HG03520 (cell line): Measurements from ENCODE around the gene RAB4A.
A peak's percentile ranks its signal among the peaks of the same experiment; 100 is the strongest.

Experiments
- ATAC-seq: cut with Tn5 transposase; IDR thresholded peaks from one replicate; pipeline ENCODE4 v1.9.1; 2021; ENCODE audit warnings: mild to moderate bottlenecking, moderate library complexity; ENCODE audit not compliant: unreplicated experiment

The RAB4A gene

DNA sequence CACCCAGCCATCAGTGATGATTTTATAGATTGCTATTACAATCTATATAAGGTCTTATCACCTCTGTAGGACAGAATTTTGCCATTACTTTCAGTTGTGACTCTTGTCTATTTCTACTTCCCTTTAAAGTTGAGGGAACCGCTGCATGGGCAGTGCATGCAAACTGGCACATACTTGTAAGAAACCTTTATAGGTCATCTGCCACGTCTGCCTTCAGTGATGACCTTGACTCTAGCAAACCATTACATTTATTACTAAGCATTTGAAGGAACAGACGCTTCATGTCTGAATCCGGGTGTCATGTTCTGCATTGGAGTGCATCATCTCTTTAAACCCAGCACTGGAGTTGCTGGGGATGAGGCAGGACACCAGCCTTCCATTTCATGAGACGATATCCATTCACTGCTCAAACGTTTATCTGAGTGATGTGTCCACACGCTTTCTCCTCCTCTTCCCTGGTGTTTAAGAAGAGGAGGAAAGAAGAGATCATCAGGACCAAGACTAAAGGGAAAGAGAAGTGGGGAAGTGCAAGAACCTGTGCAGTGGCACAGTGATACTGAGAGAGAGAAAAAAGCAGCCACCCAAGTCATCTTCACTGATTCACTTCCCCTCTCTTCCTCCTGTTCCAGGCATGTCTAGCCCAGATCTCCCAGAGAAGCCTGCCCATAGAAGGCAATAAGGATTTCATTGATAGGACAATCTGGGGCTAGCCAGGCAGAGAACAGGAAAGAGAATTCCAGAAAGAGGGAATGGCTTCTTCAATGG lies 57.9 kb downstream of the RAB4A start:
- ATAC-seq = no peak

DNA sequence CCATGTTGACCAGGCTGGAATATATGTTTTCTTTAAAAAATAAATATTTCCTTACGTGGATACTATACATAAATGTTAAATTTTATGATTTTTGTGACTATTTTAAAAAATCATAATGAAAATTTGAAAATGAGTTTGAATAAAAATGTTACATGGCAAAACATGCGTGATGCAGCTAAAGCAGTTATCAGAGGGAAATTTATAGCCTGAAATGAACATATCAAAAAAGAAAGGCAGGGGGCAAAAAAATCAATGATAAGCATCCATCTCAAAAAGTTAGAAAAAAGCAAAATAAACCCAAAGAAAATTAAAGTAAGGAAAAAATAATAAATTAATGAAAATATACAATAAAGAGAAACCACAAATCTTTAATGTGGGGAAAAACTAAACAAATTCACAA lies 63.4 kb downstream of the RAB4A start:
- ATAC-seq = no peak

DNA sequence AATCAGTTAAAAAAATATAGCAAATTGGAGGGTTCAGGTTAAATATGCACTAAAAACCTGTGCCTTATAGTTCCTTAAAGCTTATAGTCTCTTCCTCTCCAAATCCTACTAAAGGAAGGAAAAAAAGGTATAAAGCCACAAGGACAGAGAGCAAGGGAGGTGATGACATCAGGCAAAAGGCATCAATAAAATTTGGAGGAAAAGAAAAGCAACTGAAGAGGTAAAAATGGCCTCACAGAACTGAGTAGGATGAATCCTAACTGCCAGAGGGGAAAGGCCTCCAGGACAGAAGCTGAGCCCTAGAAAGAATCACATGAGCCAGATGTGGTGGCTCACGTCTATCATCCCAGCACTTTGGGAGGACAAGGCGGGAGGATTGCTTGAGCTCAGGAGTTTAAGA lies 63.8 kb downstream of the RAB4A start:
- ATAC-seq = no peak

DNA sequence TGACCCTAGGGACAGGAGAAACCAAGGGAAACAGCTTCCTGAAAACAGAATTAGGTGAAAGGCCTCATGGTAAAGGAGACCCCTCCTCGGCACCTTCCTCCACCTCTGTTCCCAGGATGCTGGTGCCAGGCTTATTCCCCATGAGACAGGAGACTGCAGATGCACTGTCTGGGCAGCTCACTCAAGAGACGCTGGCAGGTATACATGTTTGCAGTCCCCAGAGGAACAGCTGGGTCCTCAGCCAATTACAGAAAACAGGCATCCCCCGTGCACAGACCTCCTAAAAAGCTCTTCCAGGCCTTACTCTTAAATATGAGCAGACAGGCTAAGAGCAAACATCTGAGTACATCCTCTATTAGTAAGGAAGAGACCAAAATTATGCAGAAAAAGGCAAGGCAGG lies 65.4 kb downstream of the RAB4A start:
- no peak for ATAC-seq

DNA sequence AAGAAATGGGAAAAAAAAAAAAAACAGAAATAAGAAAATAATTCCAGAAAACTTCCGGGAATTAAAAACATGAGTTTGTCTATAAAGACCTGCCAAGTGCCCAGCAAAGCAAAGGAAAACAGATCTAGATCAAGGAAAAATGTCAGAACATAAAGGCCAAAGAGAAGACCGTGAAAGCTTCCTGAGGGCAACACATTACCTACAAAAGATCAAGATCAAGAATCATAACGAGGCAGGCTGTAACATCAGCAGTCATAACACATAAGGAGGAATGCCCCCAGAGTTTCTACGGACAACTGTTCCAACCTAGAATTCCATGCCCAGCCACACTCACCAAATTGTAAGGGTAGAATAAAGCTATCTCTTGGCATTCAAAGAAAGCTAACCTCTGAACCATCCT lies 68.2 kb downstream of the RAB4A start:
- ATAC-seq = no peak

DNA sequence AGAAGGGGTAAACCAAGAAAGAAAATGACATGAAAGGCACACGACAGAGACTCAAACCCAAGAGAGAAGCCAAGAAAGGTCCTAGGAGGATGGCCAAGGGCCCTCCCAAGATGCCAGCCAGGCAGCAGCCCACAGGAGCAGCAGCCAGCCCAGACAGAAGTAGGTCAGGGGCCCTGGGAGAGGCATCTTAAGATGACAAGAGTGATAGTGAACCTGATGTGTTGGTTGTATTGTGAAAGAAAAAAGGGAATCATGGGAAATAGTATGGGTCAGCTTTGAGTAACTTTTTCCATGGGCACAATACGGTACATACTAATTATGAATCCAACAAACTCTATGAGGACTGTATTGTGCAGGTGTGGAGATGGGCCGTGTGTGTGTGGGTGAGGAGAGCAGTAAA lies 68.6 kb downstream of the RAB4A start:
- ATAC-seq = no peak

DNA sequence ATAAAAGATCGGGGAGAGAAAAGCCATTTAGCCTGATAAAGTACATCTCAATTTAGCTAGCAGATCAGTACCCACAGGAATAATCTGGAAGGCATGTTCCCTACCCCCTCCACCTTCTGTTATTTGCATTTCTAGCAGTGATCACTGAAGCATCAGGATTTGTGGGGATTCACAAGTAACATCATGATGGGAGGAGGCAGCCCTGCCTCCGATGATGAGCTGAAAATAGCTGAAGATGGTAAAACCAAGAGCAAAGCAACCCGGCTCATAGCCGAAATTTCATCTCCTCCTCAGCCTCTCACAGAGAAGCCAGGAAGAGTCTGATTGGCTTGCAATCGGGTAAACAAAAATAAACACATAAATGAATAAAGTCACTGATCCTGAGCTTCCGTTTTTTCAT lies 69.6 kb downstream of the RAB4A start:
- no peak for ATAC-seq

DNA sequence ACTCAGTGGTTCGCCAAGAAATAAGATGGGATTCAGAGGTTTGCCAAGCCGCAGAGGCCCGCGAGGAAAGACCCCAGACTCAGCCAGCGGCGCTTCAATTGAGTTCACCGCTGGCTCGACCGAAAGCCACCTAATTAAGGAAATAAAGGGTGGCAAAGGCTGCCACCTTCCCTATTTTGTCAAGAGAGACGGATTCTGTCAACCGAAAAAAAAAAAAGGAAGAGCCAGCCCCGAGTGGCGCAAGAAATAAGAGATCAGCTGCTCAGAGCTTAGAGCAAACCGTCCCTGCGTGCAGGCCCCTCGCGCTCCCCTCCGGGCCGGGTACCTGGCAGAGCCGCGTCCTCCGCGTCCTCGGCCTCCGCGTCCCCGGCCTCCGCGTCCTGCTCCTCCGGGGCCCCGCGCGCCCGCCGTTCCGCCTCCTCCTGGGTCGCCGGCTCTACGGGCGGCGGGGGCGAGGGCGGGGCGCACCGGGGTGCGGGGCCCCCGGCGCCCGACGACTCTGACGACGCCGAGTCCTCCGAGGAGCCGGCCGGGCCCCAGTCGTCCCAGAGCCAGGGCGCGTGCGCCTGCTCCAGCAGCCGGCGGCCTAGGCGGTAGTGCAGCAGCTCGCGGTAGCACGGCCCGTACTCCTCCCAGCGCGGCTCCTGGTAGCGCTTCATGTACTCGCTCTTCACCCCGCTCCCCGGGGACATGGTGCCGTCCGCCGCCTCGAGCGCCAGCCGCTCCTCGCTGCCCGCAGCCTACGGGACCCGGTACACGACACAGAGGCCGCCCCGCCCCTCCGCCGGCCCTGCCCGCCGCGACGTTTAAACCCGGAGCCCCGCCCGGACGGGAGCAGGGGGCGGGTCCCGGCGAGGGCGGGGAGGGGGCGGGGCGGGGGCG lies 71.1 kb downstream of the RAB4A start:
- ATAC-seq = peak; percentile 63

DNA sequence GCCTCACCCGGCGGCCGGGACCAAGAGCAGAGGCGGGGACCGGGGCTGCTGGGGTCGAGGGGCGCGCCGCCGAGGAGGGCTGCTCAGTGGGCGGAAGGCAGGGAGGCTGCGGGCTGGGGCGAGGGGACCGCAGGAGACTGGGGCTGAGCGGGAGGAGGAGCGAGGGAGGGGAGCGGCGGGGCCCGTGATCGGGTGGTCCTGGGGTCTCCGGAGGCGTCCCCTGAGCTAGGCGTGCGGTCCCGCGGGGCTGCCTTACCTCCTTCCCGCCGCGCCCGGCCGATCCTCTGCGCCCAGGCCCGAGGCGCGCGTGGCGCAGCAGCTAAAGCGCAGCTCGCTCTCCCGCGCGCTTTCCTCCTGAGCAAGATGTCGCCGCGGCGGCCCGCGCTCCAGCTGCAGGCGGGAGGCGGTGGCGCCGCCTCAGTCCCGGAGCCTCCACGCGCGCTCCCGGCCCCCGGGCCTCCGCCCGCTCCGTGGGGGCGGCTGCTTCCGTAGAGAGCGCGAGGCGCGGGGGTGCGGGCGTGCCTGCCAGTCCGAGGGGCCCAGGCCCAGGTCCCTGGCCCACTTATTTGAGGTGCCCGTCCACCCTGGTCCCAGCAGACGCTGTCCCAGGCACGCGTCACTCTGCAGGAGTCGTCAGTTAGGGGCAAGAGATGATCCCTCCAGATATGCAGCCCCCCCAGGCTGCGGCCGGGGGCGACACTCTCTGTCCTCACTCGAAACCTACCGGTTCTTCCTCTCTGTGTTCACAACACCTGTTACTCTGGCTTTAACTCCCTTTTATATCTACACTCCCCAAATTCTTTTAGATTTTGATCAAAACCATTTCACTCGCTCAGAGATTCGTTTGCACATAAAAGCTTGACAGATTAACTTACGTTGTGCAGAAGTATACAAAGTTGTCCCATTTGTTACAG lies 72.0 kb downstream of the RAB4A start, which contains the start of gene CCSAP:
CCSAP (minus strand) TSS at position 392 of the 914 bp plus-strand sequence. CDS start 582 bp downstream, outside the sequence.
- ATAC-seq = peak; percentile 28

DNA sequence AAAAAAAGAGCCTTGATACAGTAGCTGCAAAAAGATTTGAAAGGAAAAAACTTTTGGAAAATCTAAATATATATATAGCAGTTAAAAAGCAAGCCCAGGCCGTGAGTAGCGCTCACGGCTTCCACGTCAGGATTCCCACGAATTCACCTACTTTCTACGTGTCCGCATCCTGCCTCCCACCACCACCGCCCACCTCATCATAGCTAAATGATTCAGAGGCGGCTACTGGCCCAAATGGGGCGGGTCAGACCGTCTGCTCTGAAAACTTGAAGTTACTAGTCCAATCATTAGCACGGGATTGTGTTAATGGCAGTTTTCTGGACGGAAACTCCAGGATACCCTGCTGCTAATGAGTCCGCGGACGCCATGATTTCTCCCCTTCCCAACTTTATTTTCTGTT lies 73.2 kb downstream of the RAB4A start:
- ATAC-seq = no peak

DNA sequence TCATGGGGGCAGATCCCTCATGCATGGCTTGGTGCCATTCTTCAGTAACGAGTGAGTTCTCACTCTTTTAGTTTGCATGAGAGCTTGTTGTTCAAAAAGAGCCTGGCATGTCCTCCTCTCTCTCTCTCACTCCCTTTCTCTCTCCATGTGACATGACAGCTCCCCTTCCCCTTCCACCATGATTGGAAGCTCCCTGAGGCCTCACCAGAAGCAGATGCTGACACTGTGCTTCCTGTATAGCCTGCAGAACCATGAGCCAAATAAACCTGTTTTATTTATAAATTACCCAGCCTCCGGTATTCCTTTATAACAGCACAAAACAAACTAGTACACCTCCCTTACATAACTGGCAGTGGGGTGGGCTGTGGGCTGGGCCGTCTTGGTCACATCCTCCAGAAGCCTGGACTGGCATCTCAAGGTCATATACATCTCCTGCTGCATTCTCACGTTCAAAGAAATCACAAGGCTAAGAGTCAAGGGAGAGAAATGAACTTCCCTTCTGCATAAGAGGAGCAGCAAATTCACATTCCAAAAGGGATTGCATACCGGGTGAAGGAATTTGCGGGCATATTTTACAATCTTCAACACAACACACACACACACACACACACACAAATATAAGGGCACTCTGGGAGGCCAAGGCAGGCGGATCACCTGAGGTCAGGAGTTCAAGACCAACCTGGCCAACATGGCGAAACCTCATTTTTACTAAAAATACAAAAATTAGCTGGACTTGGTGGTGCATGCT lies 74.2 kb downstream of the RAB4A start:
- ATAC-seq = no peak

DNA sequence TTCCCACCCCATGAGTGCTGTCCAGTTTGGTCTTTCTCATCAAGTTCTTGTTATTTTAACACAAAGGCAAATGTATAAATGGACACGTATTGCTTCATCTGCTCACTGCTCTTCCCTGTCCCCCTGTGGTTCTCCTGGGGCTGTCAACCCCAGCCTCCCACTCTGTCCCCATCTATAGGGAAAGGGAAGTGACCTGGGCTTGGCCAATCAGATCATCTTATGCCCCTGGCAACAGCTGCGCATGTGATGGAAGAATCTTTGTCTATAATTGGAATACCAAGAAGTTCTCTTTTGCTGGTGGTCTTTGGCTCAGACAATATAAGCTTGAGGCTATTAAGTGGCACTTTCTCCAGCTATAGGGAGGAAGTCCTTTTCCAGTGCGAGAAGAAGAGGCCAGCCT lies 76.6 kb downstream of the RAB4A start:
- ATAC-seq = no peak

DNA sequence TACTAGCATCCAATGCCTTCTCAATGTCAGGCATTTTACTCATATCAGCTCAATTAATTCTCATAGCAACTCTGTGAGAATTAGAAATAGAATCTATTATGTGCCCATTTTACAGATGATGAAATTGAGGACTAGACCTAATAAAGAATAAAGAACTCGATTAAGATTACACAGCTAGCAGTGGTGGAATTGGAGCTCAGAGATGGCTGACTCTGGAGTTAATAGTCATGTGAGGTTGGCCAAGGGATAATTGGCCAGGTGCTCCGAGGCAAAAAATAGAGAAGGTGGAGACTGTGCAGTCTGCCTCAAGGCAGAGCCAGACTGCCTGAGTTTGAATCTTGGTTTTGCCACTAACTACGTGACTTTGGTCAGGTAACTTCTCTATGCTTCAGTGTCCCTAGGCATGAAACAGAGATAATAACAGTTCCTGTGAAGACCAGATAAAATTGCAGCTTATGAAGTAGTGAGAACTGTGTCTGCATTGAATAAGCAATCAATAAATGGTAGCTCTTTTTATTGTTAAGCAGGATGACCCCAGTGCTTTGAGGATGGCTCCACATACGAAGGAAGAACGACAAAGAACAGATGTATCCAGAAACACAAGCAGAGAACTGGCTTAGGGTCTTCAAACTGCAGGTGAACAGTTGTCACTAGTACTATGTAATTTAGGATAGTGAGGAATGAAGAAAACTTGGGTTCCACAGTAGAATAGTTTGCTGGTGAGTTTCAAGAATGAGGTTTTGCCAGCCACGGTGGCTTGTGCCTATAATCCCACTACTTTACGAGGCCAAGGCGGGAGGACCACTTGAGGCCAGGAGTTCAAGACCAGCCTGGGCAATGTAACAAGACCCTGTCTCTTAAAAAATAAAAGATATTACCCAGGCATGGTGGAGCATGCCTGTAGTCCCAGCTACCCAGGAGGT lies 78.8 kb downstream of the RAB4A start:
- no peak for ATAC-seq

DNA sequence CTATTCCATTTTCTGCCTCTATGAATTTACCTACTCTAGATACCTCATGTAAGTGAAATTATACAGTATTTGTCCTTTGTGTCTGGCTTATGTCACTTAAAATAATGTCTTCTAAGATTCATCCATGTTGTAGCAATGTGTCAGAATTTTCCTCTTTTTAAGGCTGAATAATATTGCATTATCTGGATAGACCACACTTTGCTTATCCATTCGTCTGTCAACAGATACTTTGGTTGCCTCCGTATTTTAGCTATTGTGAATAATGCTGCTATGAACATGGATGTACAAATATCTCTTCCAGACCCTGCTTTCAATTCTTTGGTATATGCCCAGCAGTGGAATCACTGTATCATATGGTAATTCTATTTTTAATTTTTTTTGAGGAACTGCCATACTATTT lies 82.1 kb downstream of the RAB4A start:
- ATAC-seq = no peak

DNA sequence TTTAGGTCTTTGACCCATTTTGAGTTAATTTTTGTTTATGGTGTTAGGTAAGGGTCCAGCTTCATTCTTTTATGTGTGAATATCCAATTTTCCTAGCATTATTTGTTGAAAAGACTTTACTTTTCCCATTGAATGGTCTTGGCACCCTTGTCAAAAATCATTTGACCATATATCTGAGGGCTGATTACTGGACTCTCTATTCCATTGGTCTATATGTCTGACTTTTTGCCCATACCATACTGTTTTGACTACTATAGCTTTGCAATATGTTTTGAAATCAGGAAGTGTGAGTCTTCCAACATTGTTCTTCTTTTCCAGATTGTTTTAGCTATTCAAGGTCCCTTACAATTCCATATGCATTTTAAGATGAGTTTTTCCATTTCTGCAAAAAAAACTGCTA lies 83.3 kb downstream of the RAB4A start:
- no peak for ATAC-seq
